Glutamatergic neuron (in vitro differentiated cells): Measurements from ENCODE around the gene SOHLH2. TPM values are rescaled to one million over a fixed set of nuclear protein-coding genes. Genes with fewer than 3 reads are reported as not detected.

Source experiments
- DNase-seq: peaks from one replicate; pipeline ENCODE4 v3.0.0; 2022
- H3K27ac Mint-ChIP-seq: one replicate; pipeline ENCODE4 v1.8.0; 2020; ENCODE audit warnings: mild to moderate bottlenecking, mixed read lengths, inconsistent platforms; ENCODE audit not compliant: unreplicated experiment
- H3K27me3 Mint-ChIP-seq: one replicate; pipeline ENCODE4 v1.8.0; 2020; ENCODE audit warnings: mild to moderate bottlenecking, moderate library complexity, mixed read lengths, inconsistent platforms; ENCODE audit not compliant: unreplicated experiment
- H3K36me3 Mint-ChIP-seq: one replicate; pipeline ENCODE4 v1.8.0; 2020; ENCODE audit warnings: mild to moderate bottlenecking, mixed read lengths, inconsistent platforms; ENCODE audit not compliant: unreplicated experiment
- H3K4me1 Mint-ChIP-seq: one replicate; pipeline ENCODE4 v1.8.0; 2020; ENCODE audit warnings: mild to moderate bottlenecking, low read depth, mixed read lengths, inconsistent platforms; ENCODE audit not compliant: unreplicated experiment
- H3K4me3 Mint-ChIP-seq: one replicate; pipeline ENCODE4 v1.8.0; 2020; ENCODE audit warnings: mild to moderate bottlenecking, mixed read lengths, inconsistent platforms; ENCODE audit not compliant: unreplicated experiment
- H3K9me3 Mint-ChIP-seq: one replicate; pipeline ENCODE4 v1.8.0; 2020; ENCODE audit warnings: mild to moderate bottlenecking, moderate library complexity, mixed read lengths, inconsistent platforms; ENCODE audit not compliant: unreplicated experiment
- total RNA-seq: library from RNA; stranded (reverse); fragmentation: NEBNext Ultra II Directional; extraction: Animal tissue kit (Norgen Biotek cat#: 25700); gene quantifications from one replicate; pipeline ENCODE4 v1.2.1, GENCODE V29; 2021; ENCODE audit not compliant: unreplicated experiment
- TF ChIP-seq, protein P1 (sequence below): fragments of 200-600 bp; sonication (generic); IDR thresholded peaks from one replicate; pipeline ENCODE4 v1.5.0; 2021; ENCODE audit not compliant: partially characterized antibody, unreplicated experiment

The SOHLH2 gene
- total RNA-seq, 1 donor from 2014 or later: 0.78 TPM

DNA sequence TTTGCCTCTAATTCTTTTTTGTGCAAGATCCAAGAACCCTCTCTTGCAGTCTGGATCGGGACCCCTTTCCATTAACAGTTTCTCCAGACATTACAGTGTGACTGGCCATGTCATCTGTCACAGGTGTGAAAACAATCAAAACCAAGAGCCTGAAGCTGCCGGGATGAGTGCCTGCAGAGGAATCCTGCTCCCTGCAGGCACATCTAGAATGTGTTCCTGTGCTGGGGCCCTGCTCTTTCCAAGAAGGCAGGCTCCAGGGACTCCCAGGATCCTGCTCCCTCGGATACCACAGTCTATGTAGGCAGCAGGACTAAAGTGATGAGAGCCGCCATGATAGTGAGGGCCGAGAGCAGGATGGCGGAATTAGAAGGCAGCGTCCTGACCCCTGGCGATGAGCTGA, 44.5 kb upstream of the SOHLH2 start:
- no peak for DNase-seq
- H3K9me3 Mint-ChIP-seq: no peaks in the 10 kb centered on the region
- TF ChIP-seq, protein P1, sequence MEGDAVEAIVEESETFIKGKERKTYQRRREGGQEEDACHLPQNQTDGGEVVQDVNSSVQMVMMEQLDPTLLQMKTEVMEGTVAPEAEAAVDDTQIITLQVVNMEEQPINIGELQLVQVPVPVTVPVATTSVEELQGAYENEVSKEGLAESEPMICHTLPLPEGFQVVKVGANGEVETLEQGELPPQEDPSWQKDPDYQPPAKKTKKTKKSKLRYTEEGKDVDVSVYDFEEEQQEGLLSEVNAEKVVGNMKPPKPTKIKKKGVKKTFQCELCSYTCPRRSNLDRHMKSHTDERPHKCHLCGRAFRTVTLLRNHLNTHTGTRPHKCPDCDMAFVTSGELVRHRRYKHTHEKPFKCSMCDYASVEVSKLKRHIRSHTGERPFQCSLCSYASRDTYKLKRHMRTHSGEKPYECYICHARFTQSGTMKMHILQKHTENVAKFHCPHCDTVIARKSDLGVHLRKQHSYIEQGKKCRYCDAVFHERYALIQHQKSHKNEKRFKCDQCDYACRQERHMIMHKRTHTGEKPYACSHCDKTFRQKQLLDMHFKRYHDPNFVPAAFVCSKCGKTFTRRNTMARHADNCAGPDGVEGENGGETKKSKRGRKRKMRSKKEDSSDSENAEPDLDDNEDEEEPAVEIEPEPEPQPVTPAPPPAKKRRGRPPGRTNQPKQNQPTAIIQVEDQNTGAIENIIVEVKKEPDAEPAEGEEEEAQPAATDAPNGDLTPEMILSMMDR: no peak
- no peaks in the 10 kb centered on the region for H3K27me3 Mint-ChIP-seq
- H3K27ac Mint-ChIP-seq: no peak overlapping the region
- H3K36me3 Mint-ChIP-seq: peaks cover 4% of the 10 kb centered on the region
- H3K4me3 Mint-ChIP-seq: no peak overlapping the region
- no peaks in the 10 kb centered on the region for H3K4me1 Mint-ChIP-seq

DNA sequence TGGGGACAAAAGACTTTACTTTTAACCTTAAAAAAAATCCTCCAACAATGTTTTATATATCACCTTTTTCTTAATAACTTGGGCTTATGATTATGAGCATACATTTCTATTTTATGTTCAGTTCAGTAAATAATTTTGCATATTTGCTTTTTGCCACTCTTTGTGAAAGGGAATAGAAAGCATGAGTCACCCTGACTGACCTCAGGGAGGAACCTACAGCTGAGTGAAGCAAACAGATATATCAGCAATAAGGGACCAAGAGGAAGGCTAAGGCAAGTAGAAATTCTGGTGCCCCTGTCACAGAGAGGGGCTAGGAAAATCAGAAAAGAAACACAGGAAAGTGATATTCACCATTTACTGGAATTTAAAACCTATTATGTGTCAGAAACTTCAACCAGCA, 37.2 kb upstream of the SOHLH2 start:
- no peak overlapping the region for H3K4me3 Mint-ChIP-seq
- H3K27ac Mint-ChIP-seq: no peak overlapping the region
- H3K4me1 Mint-ChIP-seq: no peaks in the 10 kb centered on the region
- TF ChIP-seq, protein P1: no peak
- no peaks in the 10 kb centered on the region for H3K9me3 Mint-ChIP-seq
- H3K36me3 Mint-ChIP-seq: peaks cover 15% of the 10 kb centered on the region
- no peak for DNase-seq
- no peaks in the 10 kb centered on the region for H3K27me3 Mint-ChIP-seq

DNA sequence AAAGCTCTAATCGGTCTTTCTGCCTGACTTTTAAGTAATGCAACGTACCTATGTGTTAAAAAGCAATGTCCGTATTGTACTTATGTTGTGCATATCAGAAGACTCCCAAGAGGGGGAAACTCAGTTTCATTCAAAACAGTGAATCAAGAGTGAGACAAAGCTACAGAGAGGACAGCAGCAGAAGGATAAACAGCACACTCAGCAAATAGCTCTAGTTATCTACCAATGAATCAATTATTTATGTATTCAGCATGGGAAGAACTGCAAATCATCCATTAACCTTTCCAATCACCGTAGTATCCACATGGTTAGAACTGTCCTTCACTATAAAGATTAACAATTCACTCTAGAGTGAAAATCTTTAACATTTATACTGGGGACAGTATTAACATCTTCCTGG, 36.7 kb upstream of the SOHLH2 start:
- Mint-ChIP-seq H3K36me3 (peaks cover 18% of the 10 kb centered on the region), H3K4me3 (no peak overlapping the region), H3K9me3 (no peaks in the 10 kb centered on the region), H3K27ac (no peak overlapping the region), H3K4me1 (no peaks in the 10 kb centered on the region), H3K27me3 (no peaks in the 10 kb centered on the region)
- no peak for DNase-seq
- TF ChIP-seq, protein P1: no peak

DNA sequence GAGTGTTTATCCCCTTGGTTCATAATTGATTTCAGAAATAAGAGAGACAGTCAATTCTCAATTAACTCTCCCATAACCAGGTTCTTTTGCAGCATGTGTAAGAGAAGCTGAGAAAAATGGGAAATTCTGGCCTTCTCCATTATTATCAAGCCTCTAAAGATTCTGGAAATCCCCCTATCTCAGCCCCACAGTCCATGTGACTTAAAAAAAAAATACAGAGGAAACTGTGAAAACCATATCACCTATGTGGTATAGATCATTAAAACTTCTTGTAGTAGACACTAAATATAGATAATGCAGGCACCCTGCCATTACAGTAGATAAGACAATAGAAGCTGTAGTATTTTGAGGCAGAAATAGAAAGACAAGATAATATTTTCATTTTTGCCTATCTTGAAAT, 34.3 kb upstream of the SOHLH2 start:
- Mint-ChIP-seq H3K4me3 (no peak overlapping the region), H3K4me1 (no peaks in the 10 kb centered on the region), H3K27ac (no peak overlapping the region), H3K9me3 (no peaks in the 10 kb centered on the region), H3K27me3 (no peaks in the 10 kb centered on the region), H3K36me3 (peaks cover 17% of the 10 kb centered on the region)
- no peak for DNase-seq
- TF ChIP-seq, protein P1: no peak

DNA sequence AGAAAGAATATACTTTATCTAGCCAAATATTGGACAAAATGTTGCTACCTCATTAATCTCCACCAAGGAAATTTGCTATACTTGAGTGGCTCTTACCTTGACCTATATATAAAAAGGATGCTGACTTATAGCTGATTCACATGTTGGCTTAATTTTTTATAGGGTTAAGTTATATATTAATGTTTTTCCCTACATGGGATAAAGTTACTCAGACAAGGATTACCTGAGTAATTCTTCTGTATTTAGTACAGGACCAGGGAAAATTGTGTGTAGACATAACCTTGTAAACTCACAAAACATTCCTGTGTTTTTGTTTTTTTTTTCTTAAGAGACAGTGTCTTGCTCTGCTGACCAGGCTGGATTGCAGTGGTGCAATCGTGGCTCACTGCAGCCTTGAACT, 30.6 kb upstream of the SOHLH2 start:
- Mint-ChIP-seq H3K27me3 (no peaks in the 10 kb centered on the region), H3K9me3 (no peaks in the 10 kb centered on the region), H3K4me1 (no peaks in the 10 kb centered on the region), H3K27ac (no peak overlapping the region), H3K36me3 (peaks cover 17% of the 10 kb centered on the region), H3K4me3 (no peak overlapping the region)
- DNase-seq: no peak
- TF ChIP-seq, protein P1: no peak
